ENCODE measurements around the gene AGAP5. TPM values are rescaled to one million over a fixed set of nuclear protein-coding genes. Genes with fewer than 3 reads are reported as not detected.

AGAP5 gene
- total RNA-seq, 2 donors from 2014 or later, result 10.1 to 13.8 TPM

DNA sequence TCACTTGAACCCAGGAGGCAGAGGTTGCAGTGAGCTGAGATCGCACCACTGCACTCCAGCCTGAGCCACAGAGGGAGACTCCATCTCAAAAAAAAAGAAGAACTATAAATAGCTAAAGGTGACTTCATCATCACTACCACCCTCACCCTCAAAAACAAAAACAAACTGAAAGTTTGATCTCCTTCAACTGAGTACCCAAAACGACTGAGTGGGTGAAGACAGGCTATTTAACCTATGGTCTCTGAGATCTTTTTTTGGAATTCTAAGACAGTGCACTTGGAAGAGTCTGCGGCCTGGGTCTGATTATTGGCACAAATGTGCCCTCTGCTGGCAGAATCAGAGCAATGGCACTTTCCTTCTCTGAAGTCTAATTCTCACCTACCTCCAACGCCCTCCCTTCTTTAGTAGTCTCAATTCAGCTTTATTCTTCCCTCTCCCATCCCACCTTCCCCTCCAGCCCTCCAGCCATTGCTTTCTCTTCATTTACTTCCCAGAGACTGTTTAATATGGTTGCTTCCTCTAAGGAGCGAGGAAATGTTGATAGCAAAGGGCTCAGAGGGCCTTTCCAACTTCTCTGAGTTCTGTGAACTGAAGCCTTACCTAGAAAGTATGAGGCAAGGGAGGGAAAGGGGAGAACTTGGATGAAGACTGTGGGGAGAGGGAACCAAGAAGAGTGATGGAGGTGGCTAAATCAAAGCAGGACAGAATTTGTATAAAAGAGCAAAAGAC, 53.7 kb downstream of the AGAP5 start:
- H3K27ac ChIP-seq (ENCODE audit: low read depth, low read length), result no peak overlapping the region
- no peaks in the 10 kb centered on the region for H3K36me3 ChIP-seq (ENCODE audit: control insufficient read depth, insufficient read depth, low read length)
- peaks cover 9% of the 10 kb centered on the region for H3K4me1 ChIP-seq (ENCODE audit: control insufficient read depth, insufficient read depth, low read length)
- no peak overlapping the region for H3K27ac Mint-ChIP-seq
- peaks cover 25% of the 10 kb centered on the region for H3K4me1 Mint-ChIP-seq
- no peaks in the 10 kb centered on the region for H3K9me3 ChIP-seq (ENCODE audit: control insufficient read depth, low read length)
- H3K4me3 ChIP-seq (ENCODE audit: low read length), result no peak overlapping the region
- DNase-seq, result peak; percentile 82
- no peak overlapping the region for H3K4me3 Mint-ChIP-seq
- TF ChIP-seq, protein P1, sequence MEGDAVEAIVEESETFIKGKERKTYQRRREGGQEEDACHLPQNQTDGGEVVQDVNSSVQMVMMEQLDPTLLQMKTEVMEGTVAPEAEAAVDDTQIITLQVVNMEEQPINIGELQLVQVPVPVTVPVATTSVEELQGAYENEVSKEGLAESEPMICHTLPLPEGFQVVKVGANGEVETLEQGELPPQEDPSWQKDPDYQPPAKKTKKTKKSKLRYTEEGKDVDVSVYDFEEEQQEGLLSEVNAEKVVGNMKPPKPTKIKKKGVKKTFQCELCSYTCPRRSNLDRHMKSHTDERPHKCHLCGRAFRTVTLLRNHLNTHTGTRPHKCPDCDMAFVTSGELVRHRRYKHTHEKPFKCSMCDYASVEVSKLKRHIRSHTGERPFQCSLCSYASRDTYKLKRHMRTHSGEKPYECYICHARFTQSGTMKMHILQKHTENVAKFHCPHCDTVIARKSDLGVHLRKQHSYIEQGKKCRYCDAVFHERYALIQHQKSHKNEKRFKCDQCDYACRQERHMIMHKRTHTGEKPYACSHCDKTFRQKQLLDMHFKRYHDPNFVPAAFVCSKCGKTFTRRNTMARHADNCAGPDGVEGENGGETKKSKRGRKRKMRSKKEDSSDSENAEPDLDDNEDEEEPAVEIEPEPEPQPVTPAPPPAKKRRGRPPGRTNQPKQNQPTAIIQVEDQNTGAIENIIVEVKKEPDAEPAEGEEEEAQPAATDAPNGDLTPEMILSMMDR (conservative IDR thresholded peaks at IDR 0.05), result peak; percentile 96
- peaks cover 15% of the 10 kb centered on the region for H3K27me3 Mint-ChIP-seq (ENCODE audit: insufficient read depth)
- no peaks in the 10 kb centered on the region for H3K9me3 Mint-ChIP-seq
- H3K9ac ChIP-seq (ENCODE audit: extremely low read depth, low read length, poor library complexity, severe bottlenecking), result no peak overlapping the region
- H3K27me3 ChIP-seq (ENCODE audit: control insufficient read depth, insufficient read depth, low read length, poor library complexity, severe bottlenecking), result no peaks in the 10 kb centered on the region
- H3K36me3 Mint-ChIP-seq (ENCODE audit: low read depth), result no peaks in the 10 kb centered on the region
- WGBS, 2 experiments (ENCODE audit: insufficient coverage in 1 of 2, insufficient read length in 1 of 2), result 31 to 41% methylated on average over 4 to 5 of the region's 5 CpGs

DNA sequence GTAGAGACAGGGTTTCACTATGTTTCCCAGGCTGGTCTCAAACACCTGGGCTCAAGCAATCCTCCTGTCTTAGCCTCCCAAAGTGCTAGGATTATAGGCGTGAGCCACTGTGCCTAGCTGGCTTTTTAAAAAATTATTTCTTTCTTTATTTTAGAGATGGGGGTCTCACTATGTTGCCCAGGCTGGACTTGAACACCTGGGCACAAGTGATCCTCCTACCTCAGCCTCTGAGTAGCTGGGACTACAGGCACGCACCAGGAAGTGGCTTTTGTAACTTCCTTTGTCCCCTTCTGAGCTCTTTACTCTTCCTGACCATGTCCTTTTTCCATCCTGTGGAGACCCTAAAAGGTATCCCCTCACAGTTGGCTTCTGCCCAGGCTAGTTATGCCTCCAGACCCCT, 54.5 kb downstream of the AGAP5 start:
- Histone ChIP-seq H3K4me3 (ENCODE audit: low read length) (no peak overlapping the region), H3K9ac (ENCODE audit: extremely low read depth, low read length, poor library complexity, severe bottlenecking) (no peak overlapping the region), H3K27me3 (ENCODE audit: control insufficient read depth, insufficient read depth, low read length, poor library complexity, severe bottlenecking) (no peaks in the 10 kb centered on the region), H3K27ac (ENCODE audit: low read depth, low read length) (no peak overlapping the region), H3K4me1 (ENCODE audit: control insufficient read depth, insufficient read depth, low read length) (peaks cover 6% of the 10 kb centered on the region), H3K36me3 (ENCODE audit: control insufficient read depth, insufficient read depth, low read length) (no peaks in the 10 kb centered on the region), H3K9me3 (ENCODE audit: control insufficient read depth, low read length) (no peaks in the 10 kb centered on the region)
- Mint-ChIP-seq H3K4me1 (peaks cover 18% of the 10 kb centered on the region), H3K36me3 (ENCODE audit: low read depth) (no peaks in the 10 kb centered on the region), H3K27me3 (ENCODE audit: insufficient read depth) (peaks cover 15% of the 10 kb centered on the region), H3K27ac (no peak overlapping the region), H3K4me3 (no peak overlapping the region), H3K9me3 (no peaks in the 10 kb centered on the region)
- TF ChIP-seq, protein P1 (conservative IDR thresholded peaks at IDR 0.05), result no peak
- DNase-seq, result no peak
- WGBS, 2 experiments (ENCODE audit: insufficient coverage in 1 of 2, insufficient read length in 1 of 2), result 95 to 100% methylated on average over 2 of the region's 2 CpGs

DNA sequence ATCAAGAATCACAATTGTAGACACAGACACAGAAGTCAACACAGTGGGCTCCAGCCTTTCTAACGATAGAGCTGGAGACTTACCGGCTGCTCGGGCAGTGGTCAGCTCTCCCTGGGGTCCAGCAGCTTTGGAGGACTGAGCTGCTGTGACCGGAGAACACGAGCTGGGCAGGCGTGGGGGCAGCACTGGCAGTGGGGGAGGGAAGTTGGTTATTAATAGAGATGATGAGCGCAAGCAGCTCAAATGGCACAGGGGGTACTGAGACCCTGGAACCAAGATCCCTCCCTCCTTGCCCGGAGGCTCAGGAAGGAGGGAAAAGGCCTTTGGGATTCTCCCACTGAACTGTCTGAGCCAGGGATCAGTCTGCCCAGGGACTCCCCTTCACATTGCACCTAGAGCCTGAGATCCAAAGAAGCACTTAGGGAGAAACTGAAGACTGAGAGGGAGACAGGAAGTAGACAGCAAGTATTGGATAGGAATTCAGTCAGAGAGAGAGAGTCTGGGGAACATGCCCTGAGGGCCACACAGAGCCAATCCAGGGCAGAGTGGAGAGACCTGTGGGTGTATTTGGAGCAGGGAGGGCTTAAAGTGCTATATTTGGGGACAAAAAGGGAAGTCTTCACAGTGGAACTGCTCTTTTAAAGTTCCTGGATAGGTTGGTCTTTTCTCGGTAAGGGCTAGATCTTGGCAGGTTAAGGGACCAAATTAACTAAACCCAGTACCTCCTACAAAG, 56.4 kb downstream of the AGAP5 start, which contains the start of gene MYOZ1:
Gene MYOZ1 (minus strand): TSS at position 147 of the 733 bp plus-strand sequence. CDS start 1,457 bp downstream, outside the sequence.
- whole genome bisulfite sequencing, 2 experiments (ENCODE audit: insufficient coverage in 1 of 2, insufficient read length in 1 of 2), result 95% methylated on average over 4 to 9 of the region's 9 CpGs
- Histone ChIP-seq H3K4me1 (ENCODE audit: control insufficient read depth, insufficient read depth, low read length) (no peaks in the 10 kb centered on the region), H3K9me3 (ENCODE audit: control insufficient read depth, low read length) (no peaks in the 10 kb centered on the region), H3K36me3 (ENCODE audit: control insufficient read depth, insufficient read depth, low read length) (no peaks in the 10 kb centered on the region), H3K27me3 (ENCODE audit: control insufficient read depth, insufficient read depth, low read length, poor library complexity, severe bottlenecking) (no peaks in the 10 kb centered on the region), H3K27ac (ENCODE audit: low read depth, low read length) (no peak within 1 kb of the TSS), H3K9ac (ENCODE audit: extremely low read depth, low read length, poor library complexity, severe bottlenecking) (no peak within 1 kb of the TSS), H3K4me3 (ENCODE audit: low read length) (no peak within 1 kb of the TSS)
- DNase-seq, result no peak
- TF ChIP-seq, protein P1 (conservative IDR thresholded peaks at IDR 0.05), result no peak
- Mint-ChIP-seq H3K27ac (peak within 1 kb of the TSS; percentile 16), H3K4me3 (no peak within 1 kb of the TSS), H3K36me3 (ENCODE audit: low read depth) (no peaks in the 10 kb centered on the region), H3K27me3 (ENCODE audit: insufficient read depth) (peaks cover 15% of the 10 kb centered on the region), H3K4me1 (peaks cover 11% of the 10 kb centered on the region), H3K9me3 (no peaks in the 10 kb centered on the region)
